Left lung (tissue), 10 donors: Measurements from ENCODE around the gene SDK1. TPM values are rescaled to one million over a fixed set of nuclear protein-coding genes. Genes with fewer than 3 reads are reported as not detected.
"Not testable (repeated sequence)": the region's sequence is repeated elsewhere in the genome, so short reads cannot be mapped to it uniquely, and the experiment has no call there.

Experiments used
- ATAC-seq: fragments of 200-7000 bp; cut with Tn5 transposase; one replicate; pipeline ENCODE4 v1.9.1; 2020; ENCODE audit warnings: moderate library complexity
- DNase-seq, 4 donors: peaks; one replicate each; pipeline ENCODE4 v3.0.0-alpha.2; 2013 to 2020
- H3K27ac ChIP-seq, 2 donors: fragments of 200-600 bp; sonication (generic) in 1 of 2; one replicate each; pipeline versions ENCODE4 v1.5.0 to v1.8.0; 2020 to 2021
- H3K27me3 ChIP-seq, 2 donors: fragments of 200-600 bp; sonication (generic) in 1 of 2; one replicate each; pipeline versions ENCODE4 v1.5.0 to v1.8.0; 2020 to 2021
- H3K36me3 ChIP-seq, 2 donors: fragments of 200-600 bp; sonication (generic) in 1 of 2; one replicate each; pipeline versions ENCODE4 v1.5.0 to v1.8.0; 2020 to 2021
- H3K4me1 ChIP-seq, 2 donors: fragments of 200-600 bp; one replicate each; pipeline ENCODE4 v1.8.0; 2021
- H3K4me3 ChIP-seq, 2 donors: fragments of 200-600 bp; sonication (generic) in 1 of 2; one replicate each; pipeline versions ENCODE4 v1.5.0 to v1.8.0; 2020 to 2021; ENCODE audit warnings: mild to moderate bottlenecking in 1 of 2
- H3K9me3 ChIP-seq, 2 donors: fragments of 200-600 bp; sonication (generic) in 1 of 2; one replicate each; pipeline versions ENCODE4 v1.5.0 to v1.8.0; 2020 to 2021
- intact Hi-C, 2 donors: fragments of 100-400 bp; cut with DNase I; formaldehyde crosslinking; loops; one replicate each; pipeline versions ENCODE4 v1.11.2 to v1.14.2; 2022
- polyA plus RNA-seq, 6 donors: library from polyadenylated mRNA; unstranded; fragments of 120-200 nt; gene quantifications; one replicate each; pipeline ENCODE4 v1.2.1, GENCODE V29; 2013; ENCODE audit not compliant: insufficient read length in 6 of 6
- total RNA-seq, 2 donors: library from RNA; stranded (reverse); fragmentation: NEBNext Ultra II Directional; extraction: Animal tissue kit (Norgen Biotek cat#: 25700); gene quantifications; one replicate each; pipeline ENCODE4 v1.2.1, GENCODE V29; 2021
- TF ChIP-seq, protein P1 (sequence below), 2 donors: fragments of 200-600 bp; sonication (generic) in 1 of 2; IDR thresholded peaks; one replicate each; pipeline versions ENCODE4 v1.5.0 to v1.8.0; 2021; ENCODE audit warnings: antibody characterized with exemption in 2 of 2
- donor health status: DM: no; HTN: yes; CAD: no.
- donor health status: DM: no; HTN: no; CAD: no.

SDK1 gene
- total and polyA plus RNA-seq, 8 donors, result 5.5 to 17.6 (median 13.0) TPM

GRCh38 chr7:3959364-3959763 lies 658.3 kb downstream of the SDK1 start:
- H3K27me3 ChIP-seq, result no peaks in the 10 kb centered on the region
- H3K36me3 ChIP-seq, result no peaks in the 10 kb centered on the region
- H3K4me3 ChIP-seq, result no peak overlapping the region
- intact Hi-C loops, result no loop called here
- H3K27ac ChIP-seq, result no peak overlapping the region
- DNase-seq (no peak), ATAC-seq (no peak)
- H3K9me3 ChIP-seq, result peaks cover 0 to 6% of the 10 kb centered on the region in 2 donors
- H3K4me1 ChIP-seq, result no peaks in the 10 kb centered on the region
- TF ChIP-seq, protein P1, sequence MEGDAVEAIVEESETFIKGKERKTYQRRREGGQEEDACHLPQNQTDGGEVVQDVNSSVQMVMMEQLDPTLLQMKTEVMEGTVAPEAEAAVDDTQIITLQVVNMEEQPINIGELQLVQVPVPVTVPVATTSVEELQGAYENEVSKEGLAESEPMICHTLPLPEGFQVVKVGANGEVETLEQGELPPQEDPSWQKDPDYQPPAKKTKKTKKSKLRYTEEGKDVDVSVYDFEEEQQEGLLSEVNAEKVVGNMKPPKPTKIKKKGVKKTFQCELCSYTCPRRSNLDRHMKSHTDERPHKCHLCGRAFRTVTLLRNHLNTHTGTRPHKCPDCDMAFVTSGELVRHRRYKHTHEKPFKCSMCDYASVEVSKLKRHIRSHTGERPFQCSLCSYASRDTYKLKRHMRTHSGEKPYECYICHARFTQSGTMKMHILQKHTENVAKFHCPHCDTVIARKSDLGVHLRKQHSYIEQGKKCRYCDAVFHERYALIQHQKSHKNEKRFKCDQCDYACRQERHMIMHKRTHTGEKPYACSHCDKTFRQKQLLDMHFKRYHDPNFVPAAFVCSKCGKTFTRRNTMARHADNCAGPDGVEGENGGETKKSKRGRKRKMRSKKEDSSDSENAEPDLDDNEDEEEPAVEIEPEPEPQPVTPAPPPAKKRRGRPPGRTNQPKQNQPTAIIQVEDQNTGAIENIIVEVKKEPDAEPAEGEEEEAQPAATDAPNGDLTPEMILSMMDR (IDR thresholded peaks at IDR 0.05), result no peak

GRCh38 chr7:3960050-3960763 lies 659.2 kb downstream of the SDK1 start:
- TF ChIP-seq, protein P1 (IDR thresholded peaks at IDR 0.05), result no peak
- Histone ChIP-seq H3K9me3 (peaks cover 0 to 6% of the 10 kb centered on the region in 2 donors), H3K27ac (no peak overlapping the region), H3K4me3 (no peak overlapping the region), H3K36me3 (no peaks in the 10 kb centered on the region), H3K27me3 (no peaks in the 10 kb centered on the region), H3K4me1 (no peaks in the 10 kb centered on the region)
- no peak for DNase-seq
- intact Hi-C loops, result no loop called here
- no peak for ATAC-seq

DNA sequence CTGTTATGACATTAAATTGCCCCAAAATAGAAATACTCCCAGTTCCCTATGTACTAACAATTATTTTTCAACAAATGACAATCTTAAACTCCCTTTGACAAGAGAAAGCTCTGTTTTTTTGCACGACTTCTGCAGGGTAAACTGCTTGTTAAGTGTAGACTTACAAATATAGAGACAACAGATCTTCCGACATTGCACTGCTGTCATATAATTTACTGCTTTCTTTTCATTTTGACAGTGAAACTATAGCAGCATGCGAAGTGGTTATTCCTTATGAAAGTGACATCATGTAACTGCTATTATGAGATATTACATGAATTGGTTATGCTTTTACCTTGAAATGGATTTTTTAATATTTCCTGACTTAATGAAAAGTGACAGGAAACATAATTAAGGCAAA lies 659.9 kb downstream of the SDK1 start:
- Histone ChIP-seq H3K4me1 (no peaks in the 10 kb centered on the region), H3K4me3 (no peak overlapping the region), H3K27ac (no peak overlapping the region), H3K27me3 (no peaks in the 10 kb centered on the region), H3K9me3 (peaks cover 0 to 6% of the 10 kb centered on the region in 2 donors), H3K36me3 (no peaks in the 10 kb centered on the region)
- DNase-seq, result no peak
- TF ChIP-seq, protein P1 (IDR thresholded peaks at IDR 0.05), result no peak
- no peak for ATAC-seq
- intact Hi-C loops, result no loop called here

DNA sequence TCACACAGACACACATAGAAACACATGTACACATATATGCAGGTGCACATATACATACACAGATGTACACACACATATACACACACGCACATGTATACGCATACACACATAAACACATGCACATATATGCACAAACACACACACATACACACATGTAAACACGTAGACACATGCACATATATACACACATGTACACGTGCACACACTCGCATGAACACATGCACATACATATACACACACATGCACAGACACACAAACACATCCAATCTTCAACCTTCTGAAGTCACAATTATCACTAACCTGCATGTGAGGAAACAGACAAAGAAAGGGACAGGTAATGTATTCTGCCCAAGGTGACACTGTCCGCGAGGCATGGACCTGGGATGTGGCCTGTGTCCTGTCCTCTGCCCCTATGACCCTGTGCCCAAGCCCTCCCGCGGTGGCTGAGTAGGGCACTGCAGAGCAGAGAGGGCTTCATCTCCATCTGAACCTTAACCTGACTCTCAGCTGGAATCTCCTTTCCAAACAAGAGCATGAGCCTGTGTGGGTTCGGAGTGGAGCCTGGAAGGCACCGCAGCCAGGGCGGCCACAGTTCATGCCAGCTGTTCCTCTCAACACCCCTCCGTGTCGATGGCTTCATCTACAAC lies 660.9 kb downstream of the SDK1 start:
- H3K27me3 ChIP-seq, result no peaks in the 10 kb centered on the region
- ATAC-seq (no peak), DNase-seq (no peak)

DNA sequence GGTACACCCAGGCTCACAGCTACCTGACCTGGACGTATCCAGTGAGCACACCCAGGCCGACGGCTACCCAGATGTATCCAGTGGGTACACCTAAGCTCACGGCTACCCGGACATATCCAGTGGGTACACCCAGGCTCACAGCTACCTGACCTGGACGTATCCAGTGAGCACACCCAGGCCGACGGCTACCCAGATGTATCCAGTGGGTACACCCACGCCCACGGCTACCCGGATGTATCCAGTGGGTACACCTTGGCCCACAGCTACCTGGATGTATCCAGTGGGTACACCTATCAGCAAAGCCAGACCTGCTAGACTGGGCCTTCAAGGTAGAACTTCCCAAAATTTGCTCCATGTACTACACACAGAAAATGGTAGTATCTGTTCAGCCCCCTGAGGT lies 662.7 kb downstream of the SDK1 start:
- H3K9me3 ChIP-seq, intact Hi-C loops, DNase-seq, H3K4me3 ChIP-seq, H3K36me3 ChIP-seq, H3K27ac ChIP-seq, ATAC-seq, H3K27me3 ChIP-seq, H3K4me1 ChIP-seq: not testable (repeated sequence)

More for the DNA sequence above, 660.9 kb downstream of the SDK1 start:
- TF ChIP-seq, protein P1 (IDR thresholded peaks at IDR 0.05), result no peak
- no peaks in the 10 kb centered on the region for H3K4me1 ChIP-seq
- no peaks in the 10 kb centered on the region for H3K36me3 ChIP-seq
- no peak overlapping the region for H3K4me3 ChIP-seq
- H3K9me3 ChIP-seq, result peaks cover 0 to 6% of the 10 kb centered on the region in 2 donors
- no peak overlapping the region for H3K27ac ChIP-seq
- intact Hi-C loops, result no loop called here
